ENCODE data around the gene CAPZB.
A peak's percentile ranks its signal among the peaks of the same experiment; 100 is the strongest.

Gene CAPZB

DNA sequence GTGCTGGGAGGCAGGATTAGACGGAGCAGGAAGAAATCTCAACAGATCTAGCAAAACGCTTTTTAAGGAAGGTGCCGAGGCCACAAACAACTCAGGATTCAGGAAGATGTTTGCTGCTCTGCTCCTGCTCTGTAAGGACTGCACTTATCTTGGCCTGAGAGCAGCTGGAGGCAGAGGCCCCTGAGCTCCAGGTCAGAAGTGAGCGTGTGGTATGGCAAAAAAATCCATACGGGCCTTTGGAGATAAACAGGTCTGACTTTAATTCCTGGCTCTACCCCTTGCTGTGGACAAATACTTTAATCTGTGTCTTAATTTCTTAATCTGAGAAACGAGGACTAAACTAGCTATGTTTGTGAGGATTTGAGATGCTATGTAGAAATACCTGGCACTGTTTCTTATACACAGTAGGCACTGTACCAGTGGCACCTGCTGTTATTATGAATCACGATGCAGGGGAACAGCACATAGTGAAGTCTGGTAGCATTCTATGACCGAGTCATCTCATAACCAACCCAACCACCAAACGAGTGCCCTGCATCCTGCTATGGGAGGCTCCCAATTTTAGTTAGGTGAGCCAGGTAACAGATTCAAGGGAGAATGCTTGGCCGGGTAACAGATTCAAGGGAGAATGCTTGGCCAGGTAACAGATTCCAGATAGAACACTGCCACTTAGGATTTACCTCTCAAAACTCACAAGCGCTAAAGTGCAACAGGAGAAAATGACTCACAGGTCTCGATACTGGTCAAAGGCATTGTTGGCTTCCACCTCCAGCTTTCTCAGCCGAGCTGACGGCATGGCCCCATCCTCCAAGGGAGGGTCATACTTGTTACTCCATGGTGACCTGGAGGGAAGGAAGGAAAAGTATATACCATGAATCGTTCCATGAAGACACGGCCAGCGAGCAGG lies 107.3 kb downstream of the CAPZB start:
- in situ Hi-C loops (cut with MboI; ENCODE audit: low pct_unique_long_range_greater_than_20kb, low sequenced_read_pairs, unreplicated experiment) = loop anchor here (25.0 kb wide), 1 partner anchor 209 kb away; a partner anchor contains a TSS
- DNase-seq (ENCODE audit: low spot score) = no peak
- TF ChIP-seq, protein P1, sequence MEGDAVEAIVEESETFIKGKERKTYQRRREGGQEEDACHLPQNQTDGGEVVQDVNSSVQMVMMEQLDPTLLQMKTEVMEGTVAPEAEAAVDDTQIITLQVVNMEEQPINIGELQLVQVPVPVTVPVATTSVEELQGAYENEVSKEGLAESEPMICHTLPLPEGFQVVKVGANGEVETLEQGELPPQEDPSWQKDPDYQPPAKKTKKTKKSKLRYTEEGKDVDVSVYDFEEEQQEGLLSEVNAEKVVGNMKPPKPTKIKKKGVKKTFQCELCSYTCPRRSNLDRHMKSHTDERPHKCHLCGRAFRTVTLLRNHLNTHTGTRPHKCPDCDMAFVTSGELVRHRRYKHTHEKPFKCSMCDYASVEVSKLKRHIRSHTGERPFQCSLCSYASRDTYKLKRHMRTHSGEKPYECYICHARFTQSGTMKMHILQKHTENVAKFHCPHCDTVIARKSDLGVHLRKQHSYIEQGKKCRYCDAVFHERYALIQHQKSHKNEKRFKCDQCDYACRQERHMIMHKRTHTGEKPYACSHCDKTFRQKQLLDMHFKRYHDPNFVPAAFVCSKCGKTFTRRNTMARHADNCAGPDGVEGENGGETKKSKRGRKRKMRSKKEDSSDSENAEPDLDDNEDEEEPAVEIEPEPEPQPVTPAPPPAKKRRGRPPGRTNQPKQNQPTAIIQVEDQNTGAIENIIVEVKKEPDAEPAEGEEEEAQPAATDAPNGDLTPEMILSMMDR (IDR thresholded peaks at IDR 0.05; ENCODE audit: extremely low read depth, insufficient read depth, missing control alignments) = no peak

DNA sequence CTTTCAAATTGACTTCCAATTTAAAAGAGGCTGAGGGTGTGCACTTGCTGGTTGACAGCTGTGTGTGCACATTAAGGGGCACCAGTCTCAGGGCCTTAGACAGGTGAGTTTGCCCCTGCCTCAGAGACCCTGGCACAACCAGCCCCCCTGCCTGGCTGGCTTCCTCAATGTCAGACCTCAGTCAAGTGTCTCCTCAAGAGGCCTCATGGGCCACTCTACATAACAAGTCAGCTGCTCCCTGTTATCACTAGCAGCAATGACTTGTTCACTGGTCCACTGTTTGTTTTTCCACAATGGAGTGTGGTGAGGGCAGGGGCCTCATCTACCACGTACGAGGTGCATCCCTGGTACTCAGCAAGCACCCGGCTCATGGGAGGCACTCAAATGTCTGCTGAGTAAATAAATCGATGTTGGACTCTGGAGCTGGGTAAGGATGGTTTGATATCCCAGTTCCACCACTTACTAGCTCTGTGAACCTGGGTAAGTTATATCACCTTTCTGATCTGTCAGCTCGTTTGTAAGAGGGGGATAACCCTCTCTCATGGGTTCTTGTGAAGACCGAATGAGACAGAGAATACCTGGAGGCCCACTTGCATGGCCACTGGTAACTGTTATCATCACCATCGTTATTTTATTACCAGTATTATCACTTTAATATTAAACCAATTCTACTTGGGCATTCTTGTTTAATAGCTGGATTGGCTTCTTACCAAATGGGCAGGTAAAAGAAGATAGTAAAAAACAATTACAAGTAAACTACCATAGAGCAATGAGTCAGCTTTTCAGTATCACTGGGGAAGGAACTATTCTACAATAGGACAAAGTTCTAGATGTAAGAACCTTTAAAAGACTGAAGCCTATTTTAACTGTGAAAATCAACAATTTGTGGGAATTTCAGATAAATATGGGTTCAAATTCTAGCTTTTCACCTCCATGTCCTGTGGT lies 108.6 kb downstream of the CAPZB start:
- in situ Hi-C loops (cut with MboI; ENCODE audit: low pct_unique_long_range_greater_than_20kb, low sequenced_read_pairs, unreplicated experiment) = loop anchor here (25.0 kb wide), 1 partner anchor 211 kb away; a partner anchor contains a TSS
- no peak for DNase-seq (ENCODE audit: low spot score)
- TF ChIP-seq, protein P1 (IDR thresholded peaks at IDR 0.05; ENCODE audit: extremely low read depth, insufficient read depth, missing control alignments) = no peak

DNA sequence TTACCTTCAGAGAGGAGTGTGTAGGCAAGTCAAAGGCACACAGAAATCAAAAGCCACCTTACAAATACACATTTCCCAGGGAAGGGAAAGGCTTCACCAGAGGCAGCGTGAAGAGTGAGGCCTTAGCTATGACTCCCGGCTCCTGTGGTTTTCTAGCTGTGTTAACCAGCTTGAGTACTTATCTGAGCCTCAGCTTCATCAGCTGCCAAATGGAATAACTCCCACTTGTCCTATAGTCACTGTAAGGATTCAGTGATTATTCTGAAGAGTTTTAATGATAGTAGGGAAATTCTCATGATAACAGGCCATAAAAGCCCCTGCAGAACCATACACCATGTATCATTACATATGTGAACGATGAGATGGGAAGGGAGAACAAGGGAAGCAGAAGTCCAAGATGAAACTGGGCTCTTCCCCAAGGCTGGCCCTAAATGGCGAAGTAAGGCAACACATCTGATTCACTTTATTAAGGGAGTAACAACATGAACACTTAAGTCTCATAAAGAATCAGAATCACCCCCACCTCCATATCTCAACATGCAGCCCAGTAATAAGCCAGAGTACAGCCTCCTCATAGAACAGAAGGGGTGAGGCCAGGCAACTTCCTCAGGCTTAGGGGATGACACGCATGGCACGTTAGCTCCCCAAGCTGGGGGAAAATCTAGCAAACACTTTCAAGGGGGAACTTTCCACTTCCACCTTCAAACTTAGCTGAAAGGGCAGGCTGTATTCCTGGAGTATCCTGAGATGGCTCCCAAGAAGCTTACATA lies 109.5 kb downstream of the CAPZB start:
- in situ Hi-C loops (cut with MboI; ENCODE audit: low pct_unique_long_range_greater_than_20kb, low sequenced_read_pairs, unreplicated experiment) = loop anchor here (25.0 kb wide), 1 partner anchor 211 kb away; a partner anchor contains a TSS
- TF ChIP-seq, protein P1 (IDR thresholded peaks at IDR 0.05; ENCODE audit: extremely low read depth, insufficient read depth, missing control alignments) = no peak
- DNase-seq (ENCODE audit: low spot score) = no peak

DNA sequence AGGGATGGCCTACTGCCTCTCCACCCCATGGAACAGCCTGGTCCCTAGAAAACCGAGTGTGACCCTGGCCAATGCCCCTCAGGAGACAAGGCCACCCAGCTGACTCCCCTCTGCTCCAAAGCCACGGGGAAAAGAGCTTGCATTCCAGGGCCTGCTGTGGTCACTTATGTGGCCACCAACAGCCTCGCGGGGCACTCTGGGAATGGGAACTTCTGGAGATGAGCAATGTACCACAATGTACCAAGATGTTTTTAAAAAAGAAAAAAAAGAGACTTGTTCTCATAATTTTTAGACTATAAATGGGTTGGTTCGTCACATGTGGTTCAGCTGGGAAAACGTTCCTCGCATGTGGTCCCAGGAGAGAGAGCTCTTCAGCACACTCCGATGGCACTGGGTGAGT lies 110.4 kb downstream of the CAPZB start:
- in situ Hi-C loops (cut with MboI; ENCODE audit: low pct_unique_long_range_greater_than_20kb, low sequenced_read_pairs, unreplicated experiment) = loop anchor here (25.0 kb wide), 1 partner anchor 212 kb away; a partner anchor contains a TSS
- no peak for DNase-seq (ENCODE audit: low spot score)
- TF ChIP-seq, protein P1 (IDR thresholded peaks at IDR 0.05; ENCODE audit: extremely low read depth, insufficient read depth, missing control alignments) = no peak

DNA sequence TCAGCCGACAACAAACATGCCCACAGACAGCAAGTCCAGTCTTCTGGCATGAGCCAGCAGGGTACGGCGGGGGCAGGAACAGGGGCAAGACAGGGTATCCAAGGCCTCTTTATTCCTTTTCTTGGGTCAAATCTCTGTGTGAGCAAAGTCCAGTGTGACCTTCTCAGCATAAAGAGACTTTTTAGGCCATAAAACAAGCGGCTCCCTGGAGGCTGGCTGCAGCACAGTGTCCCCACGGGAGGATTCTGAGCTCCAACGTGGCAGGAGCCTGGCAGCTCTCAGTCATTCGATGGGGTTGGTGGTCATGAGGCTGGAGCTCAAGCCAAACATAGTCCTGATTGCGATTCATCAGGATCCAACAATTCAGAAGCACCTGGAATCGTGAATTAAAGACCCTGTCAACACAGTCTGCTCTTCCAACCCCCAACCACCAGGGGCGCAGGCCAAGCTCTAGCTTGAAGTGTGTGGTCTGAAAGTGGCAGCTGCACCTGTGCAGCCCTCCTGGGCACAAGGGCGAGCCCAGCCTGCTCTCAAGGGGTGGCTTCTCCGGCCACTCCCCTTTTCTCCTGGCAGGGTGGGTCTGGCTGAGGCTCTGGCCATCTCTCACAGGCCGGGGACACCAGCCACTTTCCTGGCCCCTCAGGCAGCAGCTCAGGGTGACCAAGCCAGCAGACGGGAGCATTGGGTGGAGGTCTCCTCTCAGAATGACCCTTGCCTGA lies 111.1 kb downstream of the CAPZB start:
- no peak for DNase-seq (ENCODE audit: low spot score)
- TF ChIP-seq, protein P1 (IDR thresholded peaks at IDR 0.05; ENCODE audit: extremely low read depth, insufficient read depth, missing control alignments) = peak; percentile 59
- in situ Hi-C loops (cut with MboI; ENCODE audit: low pct_unique_long_range_greater_than_20kb, low sequenced_read_pairs, unreplicated experiment) = no loop called here

Measured in GM13977 (cell line).